SU-DHL-6 (cell line): ENCODE results near the gene KIDINS220.

Experiments
- EZH2phosphoT487 ChIP-seq: fragments of 200-600 bp; sonication (generic), shearing (Covaris generic); conservative IDR thresholded peaks from 2 replicates; pipeline ENCODE4 v1.6.1; 2018; ENCODE audit warnings: mild to moderate bottlenecking, antibody characterized with exemption, low read length, moderate library complexity, mixed read lengths
- TF ChIP-seq, protein P1 (sequence below): fragments of 200-600 bp; sonication (generic); IDR thresholded peaks from one replicate; pipeline ENCODE4 v1.5.1; 2017; ENCODE audit warnings: antibody characterized with exemption, mild to moderate bottlenecking, low read length, moderate library complexity; ENCODE audit not compliant: insufficient read depth, poor library complexity, severe bottlenecking

DNA sequence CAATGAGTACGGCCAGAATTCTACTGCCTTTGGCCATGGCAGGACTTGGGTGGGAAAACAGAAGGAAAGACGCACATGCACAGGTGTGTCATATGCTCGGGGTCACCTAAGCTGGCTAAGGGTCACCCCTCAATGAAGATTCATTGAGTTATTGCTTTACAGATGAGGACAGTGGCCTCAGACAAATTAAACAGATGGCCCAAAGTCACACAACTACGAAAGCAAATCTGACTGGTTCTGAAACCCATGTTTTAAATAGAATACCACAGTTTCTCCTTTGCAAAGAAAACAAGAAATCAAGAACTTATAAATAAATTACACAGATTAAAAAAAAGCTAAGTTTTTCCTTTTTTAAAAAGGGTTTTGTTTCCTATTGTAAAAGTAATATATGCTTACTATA is 85.0 kb downstream of the KIDINS220 start:
- TF ChIP-seq, protein P1, sequence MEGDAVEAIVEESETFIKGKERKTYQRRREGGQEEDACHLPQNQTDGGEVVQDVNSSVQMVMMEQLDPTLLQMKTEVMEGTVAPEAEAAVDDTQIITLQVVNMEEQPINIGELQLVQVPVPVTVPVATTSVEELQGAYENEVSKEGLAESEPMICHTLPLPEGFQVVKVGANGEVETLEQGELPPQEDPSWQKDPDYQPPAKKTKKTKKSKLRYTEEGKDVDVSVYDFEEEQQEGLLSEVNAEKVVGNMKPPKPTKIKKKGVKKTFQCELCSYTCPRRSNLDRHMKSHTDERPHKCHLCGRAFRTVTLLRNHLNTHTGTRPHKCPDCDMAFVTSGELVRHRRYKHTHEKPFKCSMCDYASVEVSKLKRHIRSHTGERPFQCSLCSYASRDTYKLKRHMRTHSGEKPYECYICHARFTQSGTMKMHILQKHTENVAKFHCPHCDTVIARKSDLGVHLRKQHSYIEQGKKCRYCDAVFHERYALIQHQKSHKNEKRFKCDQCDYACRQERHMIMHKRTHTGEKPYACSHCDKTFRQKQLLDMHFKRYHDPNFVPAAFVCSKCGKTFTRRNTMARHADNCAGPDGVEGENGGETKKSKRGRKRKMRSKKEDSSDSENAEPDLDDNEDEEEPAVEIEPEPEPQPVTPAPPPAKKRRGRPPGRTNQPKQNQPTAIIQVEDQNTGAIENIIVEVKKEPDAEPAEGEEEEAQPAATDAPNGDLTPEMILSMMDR: no peak
- no peak for TF ChIP-seq EZH2phosphoT487
